ENCODE data around the gene CEP112.

GRCh38 chr17:65589321-65589720 is 602.6 kb downstream of the CEP112 start:
- TF ChIP-seq CTCF (IDR thresholded peaks at IDR 0.05): no peak
- no peak for TF ChIP-seq ZFX (IDR thresholded peaks at IDR 0.05; ENCODE audit: borderline replicate concordance)
